Embryonic facial prominence (tissue), 1 donor: ENCODE measurements around the gene RWDD2A.
"Not testable (repeated sequence)": the region's sequence is repeated elsewhere in the genome, so short reads cannot be mapped to it uniquely, and the experiment has no call there.

Source experiments
- DNase-seq: peaks from one replicate; pipeline ENCODE4 v3.0.0-alpha.2; 2016; ENCODE audit errors: extremely low spot score

RWDD2A gene

DNA sequence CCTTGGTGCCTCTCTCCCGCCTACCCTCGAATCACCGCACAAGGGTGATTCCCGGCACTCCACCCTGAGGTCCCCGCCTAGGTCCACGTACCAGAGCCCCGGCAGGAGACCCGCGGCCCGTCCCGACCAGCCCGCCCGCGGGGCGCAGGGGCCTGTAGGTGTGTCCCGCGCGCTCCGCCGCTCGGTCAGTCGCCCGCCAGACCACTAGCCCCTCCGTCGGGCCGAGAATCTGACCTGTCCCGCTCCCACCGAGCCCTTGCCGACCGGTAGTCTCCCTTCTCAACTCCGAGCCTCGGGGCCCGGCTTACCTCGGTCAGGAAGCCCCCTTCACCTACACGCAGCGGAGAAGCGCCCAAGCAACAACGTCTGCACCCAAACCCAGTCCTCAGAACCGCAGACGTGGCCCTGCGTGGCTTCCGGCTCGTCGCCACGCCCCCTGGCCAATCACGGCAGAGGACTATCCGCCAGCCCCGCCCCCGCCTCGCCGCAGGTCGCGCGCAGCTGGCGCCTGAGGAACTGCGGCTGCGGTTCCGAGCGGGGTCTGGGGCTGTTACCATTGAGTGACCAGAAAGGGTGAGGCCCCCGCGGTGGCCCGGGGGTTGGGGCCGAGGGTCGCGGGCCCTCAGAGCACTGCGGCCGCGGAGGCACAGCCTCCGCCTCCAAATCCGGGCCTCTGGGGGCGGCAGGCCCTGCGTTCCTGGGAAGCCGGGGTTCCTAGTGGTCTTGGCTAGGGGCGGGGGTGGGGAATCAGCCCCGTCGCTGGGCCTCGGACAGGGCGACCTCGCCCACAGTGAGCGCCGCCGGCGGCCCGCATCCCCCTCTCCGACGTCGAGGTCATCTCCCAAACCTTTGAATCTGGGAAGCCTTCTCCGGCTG lies at the start of gene RWDD2A, which contains the start of gene PGM3:
Gene RWDD2A, plus strand, starts transcription at position 487 of the 876 bp plus-strand sequence. CDS start 1,095 bp downstream, outside the sequence.
Gene PGM3, minus strand, starts transcription at position 395 of the 876 bp plus-strand sequence. CDS start 2,253 bp downstream, outside the sequence.
- DNase-seq: peak; percentile 69

DNA sequence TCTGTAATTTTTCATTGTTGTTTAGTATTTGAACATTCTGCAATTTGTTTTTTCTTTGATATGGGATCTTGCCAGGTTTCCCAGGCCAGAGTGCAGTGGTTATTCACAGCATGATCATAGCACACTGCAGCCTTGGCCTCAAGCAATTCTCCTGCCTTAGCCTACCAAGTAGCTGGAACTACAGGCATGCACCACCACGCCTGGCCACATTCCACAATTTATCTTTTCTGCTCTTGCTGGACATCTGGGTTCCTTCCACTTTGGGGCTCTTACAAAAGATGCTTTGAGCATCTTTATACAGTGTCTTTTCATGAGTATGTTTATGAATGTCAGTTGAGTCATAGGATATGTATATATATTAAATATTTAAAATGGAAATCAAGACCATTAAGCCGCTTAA lies 42.0 kb upstream of the RWDD2A start:
- DNase-seq: no peak

- DNase-seq: no peak
Observed at GRCh38 chr6:83152913-83153312, 40.2 kb upstream of the RWDD2A start.

GRCh38 chr6:83153883-83154521 lies 39.2 kb upstream of the RWDD2A start:
- no peak for DNase-seq

- no peak for DNase-seq
Observed at GRCh38 chr6:83155794-83156193, 37.4 kb upstream of the RWDD2A start.

DNA sequence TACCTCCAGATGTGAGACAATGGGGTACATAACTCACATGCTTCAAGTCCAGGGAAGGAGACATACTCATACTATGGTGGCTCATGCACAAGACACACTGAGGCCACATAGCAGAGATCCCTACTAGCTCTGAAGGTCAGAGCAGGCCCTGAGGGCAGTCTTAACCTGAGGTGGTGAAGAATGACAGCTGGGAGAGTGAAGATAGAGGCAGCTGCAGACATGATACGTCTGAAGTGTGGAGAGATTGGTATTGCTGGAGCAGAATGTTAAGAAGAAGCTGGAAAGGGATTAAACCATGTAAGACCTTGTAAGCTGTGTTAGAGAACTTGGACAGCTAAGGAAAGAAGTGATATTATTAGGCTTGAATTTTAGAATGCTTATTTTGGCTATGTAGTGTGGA lies 33.0 kb upstream of the RWDD2A start:
- DNase-seq: no peak

DNA sequence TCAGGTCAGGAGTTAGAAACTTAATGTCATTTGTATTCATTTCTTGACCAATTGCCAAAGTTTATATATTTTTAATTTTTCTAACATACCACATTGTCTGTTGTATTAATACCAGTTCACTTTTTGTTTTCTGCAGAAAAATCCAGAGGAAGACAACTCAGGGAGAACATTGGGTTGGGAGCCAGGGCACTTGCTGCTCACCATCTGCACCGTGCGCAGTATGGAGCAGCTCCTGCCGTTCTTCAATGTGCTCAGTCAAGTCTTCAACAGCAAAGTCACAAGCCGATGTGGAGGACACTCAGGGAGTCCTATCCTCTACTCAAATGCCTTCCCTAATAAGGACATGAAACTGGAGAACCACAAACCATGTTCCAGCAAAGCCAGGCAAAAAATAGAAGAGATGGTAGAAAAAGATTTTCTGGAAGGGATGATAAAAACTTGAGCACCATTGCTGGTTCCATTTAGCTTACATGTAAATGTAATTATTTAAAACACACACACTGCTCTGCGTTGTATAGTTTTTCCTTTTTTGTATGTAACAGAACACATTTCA lies 25.4 kb upstream of the RWDD2A start:
- DNase-seq: no peak

GRCh38 chr6:83168556-83168955 lies 24.6 kb upstream of the RWDD2A start:
- no peak for DNase-seq

- DNase-seq: no peak
Observed at GRCh38 chr6:83169106-83169505, 24.1 kb upstream of the RWDD2A start.

GRCh38 chr6:83169511-83169910 lies 23.6 kb upstream of the RWDD2A start:
- no peak for DNase-seq

DNA sequence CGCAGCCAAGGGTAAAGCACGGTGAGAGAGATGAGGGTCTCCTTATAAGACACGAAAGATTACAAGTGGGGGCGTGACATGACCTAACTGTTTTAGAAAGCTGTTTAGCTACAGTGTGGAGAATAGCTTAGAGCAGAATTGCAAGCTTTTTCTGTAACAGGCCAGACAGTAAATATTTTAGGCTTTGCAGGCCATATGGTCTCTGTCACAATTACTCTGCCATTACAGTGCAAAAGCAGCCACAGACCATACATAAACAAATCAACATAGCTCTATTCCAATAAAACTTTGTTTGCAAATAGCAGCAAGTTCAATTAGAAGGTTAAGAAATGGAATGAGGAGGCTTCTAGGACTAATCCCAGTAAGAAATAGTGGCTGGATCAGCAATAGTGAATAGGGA lies 16.9 kb upstream of the RWDD2A start:
- DNase-seq: no peak

GRCh38 chr6:83180426-83180950 lies 12.7 kb upstream of the RWDD2A start:
- DNase-seq: no peak

- no peak for DNase-seq
Observed at GRCh38 chr6:83182114-83182513, 11.0 kb upstream of the RWDD2A start.

DNA sequence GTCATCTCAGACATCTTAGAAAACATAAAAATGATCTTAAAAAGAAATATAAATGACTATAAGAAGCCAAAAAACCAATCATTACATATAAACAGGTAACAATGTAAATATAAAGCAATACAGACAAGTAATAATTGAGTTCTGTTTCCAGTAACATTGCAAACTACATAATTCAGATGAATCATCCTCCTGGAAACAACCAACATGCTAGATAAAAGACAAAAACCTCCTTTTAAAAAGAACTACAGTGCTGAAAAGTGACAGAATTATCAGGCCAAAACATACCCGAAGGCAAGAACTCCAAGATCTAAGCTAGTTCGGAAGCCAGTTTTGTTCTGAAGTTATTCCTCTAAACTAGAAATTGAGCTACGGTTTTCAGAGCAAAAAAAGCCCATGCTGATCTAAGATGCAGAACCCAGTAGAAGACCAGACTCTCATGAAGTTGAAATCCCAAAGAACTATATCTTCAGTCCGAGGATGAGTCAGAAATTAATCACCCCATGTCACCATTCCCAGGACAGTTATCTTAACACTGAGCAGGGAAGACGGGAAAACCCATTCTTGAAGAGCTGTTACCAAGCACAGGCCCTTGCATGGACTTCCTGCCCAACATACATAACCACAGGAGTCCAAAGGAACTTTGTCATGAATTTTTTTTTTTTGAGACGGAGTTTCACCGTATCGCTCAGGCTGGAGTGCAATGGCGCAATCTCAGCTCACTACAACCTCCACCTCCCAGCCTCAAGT lies 9.9 kb upstream of the RWDD2A start:
- DNase-seq: no peak

- no peak for DNase-seq
Observed at GRCh38 chr6:83185096-83185495, 8.1 kb upstream of the RWDD2A start.

DNA sequence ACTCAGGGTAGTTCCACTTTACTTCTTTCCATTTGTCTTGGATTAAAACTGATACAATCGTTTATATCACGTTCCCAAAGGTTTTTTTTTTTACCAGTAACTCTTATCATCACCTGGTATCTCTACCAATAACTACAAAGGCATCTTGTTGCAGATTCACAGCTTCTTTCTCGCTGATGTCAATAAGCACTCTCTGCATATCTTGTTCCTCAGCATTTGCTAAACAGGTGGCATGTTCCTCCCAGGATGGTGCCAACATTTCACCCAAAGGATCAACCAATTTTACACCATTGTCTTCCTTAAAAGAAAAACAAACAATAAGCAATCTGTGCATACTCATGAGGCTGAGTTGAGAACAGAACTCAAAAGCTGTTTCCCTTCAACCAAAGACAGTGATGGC lies 4.7 kb upstream of the RWDD2A start:
- no peak for DNase-seq

- DNase-seq: no peak
Observed at GRCh38 chr6:83190626-83191025, 2.5 kb upstream of the RWDD2A start.

- DNase-seq: not testable (repeated sequence)
Observed at GRCh38 chr6:83191974-83192373, 1.2 kb upstream of the RWDD2A start.

DNA sequence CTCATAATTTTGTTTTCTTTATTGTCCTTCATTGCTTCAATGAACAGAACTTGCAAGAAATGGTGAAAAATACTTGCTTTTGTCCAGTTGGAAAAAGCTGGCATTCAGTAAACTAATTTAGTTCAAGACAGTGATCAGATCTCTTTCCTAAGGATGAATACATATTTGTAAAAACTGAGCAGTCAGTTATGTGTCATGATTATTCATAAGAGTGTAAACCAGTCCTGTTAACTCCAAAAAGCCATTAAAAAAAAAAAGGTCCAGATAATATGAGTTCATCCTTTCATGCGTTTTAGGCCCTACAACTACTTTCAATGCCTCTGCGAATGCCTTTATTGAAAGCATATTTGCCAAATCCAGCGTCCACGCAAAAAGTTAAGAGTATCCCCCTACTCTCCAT lies 701 bp upstream of the RWDD2A start:
- DNase-seq: no peak

DNA sequence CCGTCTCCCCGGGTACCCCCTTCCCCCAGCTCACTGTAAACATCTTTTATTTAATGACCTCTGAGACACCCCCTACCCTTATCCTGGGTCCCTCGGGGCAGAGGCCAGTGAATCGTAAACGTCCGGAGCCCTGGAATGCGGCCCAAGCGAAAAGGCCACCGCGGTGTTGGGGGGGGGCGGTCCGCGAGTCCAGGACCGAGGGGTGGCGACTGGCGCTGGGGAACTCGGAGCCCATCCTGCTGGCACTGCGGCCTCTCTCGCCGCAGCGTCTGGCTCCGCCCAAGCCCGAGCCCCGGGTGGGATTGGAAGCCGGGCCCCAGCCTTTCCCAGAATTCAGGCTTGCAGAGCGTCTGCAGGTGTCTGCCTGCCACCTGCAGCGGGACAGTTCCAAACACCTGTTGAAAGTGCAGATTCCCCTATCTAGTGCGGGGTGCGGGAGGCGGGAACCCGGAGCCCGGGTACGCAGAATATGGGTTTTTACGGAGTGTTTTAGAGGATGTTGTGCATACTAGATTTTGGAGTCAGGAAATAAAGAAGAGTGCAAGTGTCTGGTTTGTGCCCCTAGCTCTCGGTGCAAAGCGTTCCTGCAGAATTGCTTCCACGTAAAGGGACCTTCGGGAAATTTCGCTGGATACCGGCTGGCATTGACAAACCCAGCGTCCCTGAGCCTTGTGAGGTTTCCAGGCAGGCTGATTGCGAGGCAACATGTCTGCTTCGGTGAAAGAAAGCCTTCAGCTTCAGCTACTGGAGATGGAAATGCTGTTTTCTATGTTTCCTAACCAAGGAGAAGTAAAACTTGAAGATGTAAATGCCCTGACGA lies 800 bp downstream of the RWDD2A start:
- no peak for DNase-seq
